K562 (cell line): ENCODE measurements around the gene INPP4B.

Experiments used
- BHLHE40 ChIP-seq: IDR thresholded peaks from 2 replicates; pipeline ENCODE4 v1.6.1; 2011; ENCODE audit warnings: low read length, improper control_type of control experiment
- CTCF ChIP-seq, 3 experiments: IDR thresholded peaks in 2 of 3; conservative IDR thresholded peaks in 1 of 3; 2 replicates each; pipeline ENCODE4 v1.5.1; 2011 to 2012; ENCODE audit warnings: low read length in 3 of 3, mild to moderate bottlenecking in 3 of 3, control low read depth in 2 of 3, improper control_type of control experiment in 1 of 3, inconsistent platforms in 1 of 3, low read depth in 1 of 3, mixed read lengths in 1 of 3, moderate library complexity in 1 of 3; ENCODE audit not compliant: insufficient read depth in 2 of 3
- SRSF1 ChIP-seq: fragments of 200-400 bp; formaldehyde crosslinking; IDR thresholded peaks from 2 replicates; pipeline ENCODE4 v1.6.1; 2017; ENCODE audit warnings: mild to moderate bottlenecking, low read depth, low read length, moderate library complexity
- ZBTB11 ChIP-seq, 3 experiments: fragments of 200-800 bp in 1 of 3; fragments of 250-450 bp in 1 of 3; fragments of 450-650 bp in 1 of 3; sonication (Bioruptor Pico) in 1 of 3; sonication (Bioruptor generic) in 1 of 3; formaldehyde crosslinking in 1 of 3; IDR thresholded peaks; 2 replicates each; pipeline versions ENCODE4 v1.6.1 to v1.8.0; 2016 to 2022; ENCODE audit warnings: mild to moderate bottlenecking in 2 of 3, missing genetic modification characterization in 2 of 3, missing compliant biosample characterization in 1 of 3, moderate library complexity in 1 of 3

DNA sequence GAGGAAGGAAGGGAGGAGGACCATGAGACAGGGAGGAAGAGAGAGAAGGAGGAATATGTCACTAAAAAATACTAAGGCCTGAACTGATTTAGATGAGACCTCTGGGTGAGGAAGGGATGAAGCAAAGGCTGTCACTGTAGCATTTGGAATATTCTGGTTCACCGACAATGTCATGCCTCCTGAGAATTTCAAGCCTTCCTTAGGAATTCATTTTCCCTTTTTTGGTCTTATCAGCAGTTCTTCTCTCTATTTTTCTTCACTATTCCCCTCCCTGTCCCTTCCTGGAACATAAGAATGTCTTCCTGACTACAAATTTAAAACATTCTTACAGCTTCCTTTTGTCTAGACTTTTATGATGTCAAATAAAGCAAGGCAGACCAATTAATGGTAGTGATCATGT is 527.8 kb downstream of the INPP4B start:
- TF ChIP-seq BHLHE40 = no peak
- TF ChIP-seq CTCF (IDR thresholded peaks at IDR 0.05 in 2 of 3, conservative IDR thresholded peaks at IDR 0.05 in 1 of 3; ENCODE audit: insufficient read depth in 2 of 3, low read depth in 1 of 3, low read length in 3 of 3) = no peak
- no peak for TF ChIP-seq SRSF1
- TF ChIP-seq ZBTB11 (CRISPR knock-in tag; IDR thresholded peaks at IDR 0.05) = no peak
